Measurements from ENCODE around the gene MAGI2. TPM values are rescaled to one million over a fixed set of nuclear protein-coding genes. Genes with fewer than 3 reads are reported as not detected.

The MAGI2 gene
- total RNA-seq, 1 donor, result 0.42 TPM

GRCh38 chr7:77985974-77986339 is 1467.5 kb downstream of the MAGI2 start:
- Histone ChIP-seq H3K9me3 (ENCODE audit: low read depth, low read length) (no peaks in the 10 kb centered on the region), H3K4me1 (ENCODE audit: insufficient read depth, low read length) (no peaks in the 10 kb centered on the region), H3K4me3 (ENCODE audit: low read length) (no peak overlapping the region), H3K27me3 (ENCODE audit: insufficient read depth, low read length) (no peaks in the 10 kb centered on the region)

GRCh38 chr7:77985232-77985973 is 1468.1 kb downstream of the MAGI2 start:
- Histone ChIP-seq H3K27me3 (ENCODE audit: insufficient read depth, low read length) (no peaks in the 10 kb centered on the region), H3K9me3 (ENCODE audit: low read depth, low read length) (no peaks in the 10 kb centered on the region), H3K4me1 (ENCODE audit: insufficient read depth, low read length) (no peaks in the 10 kb centered on the region), H3K4me3 (ENCODE audit: low read length) (no peak overlapping the region)

- no peak overlapping the region for H3K4me3 ChIP-seq (ENCODE audit: low read length)
- no peaks in the 10 kb centered on the region for H3K9me3 ChIP-seq (ENCODE audit: low read depth, low read length)
Measured at GRCh38 chr7:77983973-77984372, 1469.5 kb downstream of the MAGI2 start.

GRCh38 chr7:77982926-77983550 is 1470.4 kb downstream of the MAGI2 start:
- H3K9me3 ChIP-seq (ENCODE audit: low read depth, low read length), result no peaks in the 10 kb centered on the region
- no peaks in the 10 kb centered on the region for H3K4me1 ChIP-seq (ENCODE audit: insufficient read depth, low read length)
- no peaks in the 10 kb centered on the region for H3K27me3 ChIP-seq (ENCODE audit: insufficient read depth, low read length)
- H3K4me3 ChIP-seq (ENCODE audit: low read length), result no peak overlapping the region

More at GRCh38 chr7:77983973-77984372, 1469.5 kb downstream of the MAGI2 start:
- no peaks in the 10 kb centered on the region for H3K4me1 ChIP-seq (ENCODE audit: insufficient read depth, low read length)
- no peaks in the 10 kb centered on the region for H3K27me3 ChIP-seq (ENCODE audit: insufficient read depth, low read length)

GRCh38 chr7:77980087-77980713 is 1473.3 kb downstream of the MAGI2 start:
- Histone ChIP-seq H3K27me3 (ENCODE audit: insufficient read depth, low read length) (no peaks in the 10 kb centered on the region), H3K4me1 (ENCODE audit: insufficient read depth, low read length) (no peaks in the 10 kb centered on the region), H3K4me3 (ENCODE audit: low read length) (no peak overlapping the region), H3K9me3 (ENCODE audit: low read depth, low read length) (no peaks in the 10 kb centered on the region)

GRCh38 chr7:77979219-77979618 is 1474.2 kb downstream of the MAGI2 start:
- Histone ChIP-seq H3K27me3 (ENCODE audit: insufficient read depth, low read length) (no peaks in the 10 kb centered on the region), H3K4me3 (ENCODE audit: low read length) (no peak overlapping the region), H3K4me1 (ENCODE audit: insufficient read depth, low read length) (no peaks in the 10 kb centered on the region), H3K9me3 (ENCODE audit: low read depth, low read length) (no peaks in the 10 kb centered on the region)

GRCh38 chr7:77975672-77976480 is 1477.6 kb downstream of the MAGI2 start:
- Histone ChIP-seq H3K27me3 (ENCODE audit: insufficient read depth, low read length) (no peaks in the 10 kb centered on the region), H3K4me3 (ENCODE audit: low read length) (no peak overlapping the region), H3K9me3 (ENCODE audit: low read depth, low read length) (no peaks in the 10 kb centered on the region), H3K4me1 (ENCODE audit: insufficient read depth, low read length) (no peaks in the 10 kb centered on the region)

GRCh38 chr7:77971726-77972125 is 1481.7 kb downstream of the MAGI2 start:
- Histone ChIP-seq H3K27me3 (ENCODE audit: insufficient read depth, low read length) (no peaks in the 10 kb centered on the region), H3K9me3 (ENCODE audit: low read depth, low read length) (no peaks in the 10 kb centered on the region), H3K4me3 (ENCODE audit: low read length) (no peak overlapping the region), H3K4me1 (ENCODE audit: insufficient read depth, low read length) (no peaks in the 10 kb centered on the region)

GRCh38 chr7:77967429-77967828 is 1486.0 kb downstream of the MAGI2 start:
- Histone ChIP-seq H3K27me3 (ENCODE audit: insufficient read depth, low read length) (no peaks in the 10 kb centered on the region), H3K4me3 (ENCODE audit: low read length) (no peak overlapping the region), H3K9me3 (ENCODE audit: low read depth, low read length) (no peaks in the 10 kb centered on the region), H3K4me1 (ENCODE audit: insufficient read depth, low read length) (no peaks in the 10 kb centered on the region)
